Measurements from ENCODE around the gene COX4I1.
A peak's percentile ranks its signal among the peaks of the same experiment; 100 is the strongest.

Gene COX4I1

DNA sequence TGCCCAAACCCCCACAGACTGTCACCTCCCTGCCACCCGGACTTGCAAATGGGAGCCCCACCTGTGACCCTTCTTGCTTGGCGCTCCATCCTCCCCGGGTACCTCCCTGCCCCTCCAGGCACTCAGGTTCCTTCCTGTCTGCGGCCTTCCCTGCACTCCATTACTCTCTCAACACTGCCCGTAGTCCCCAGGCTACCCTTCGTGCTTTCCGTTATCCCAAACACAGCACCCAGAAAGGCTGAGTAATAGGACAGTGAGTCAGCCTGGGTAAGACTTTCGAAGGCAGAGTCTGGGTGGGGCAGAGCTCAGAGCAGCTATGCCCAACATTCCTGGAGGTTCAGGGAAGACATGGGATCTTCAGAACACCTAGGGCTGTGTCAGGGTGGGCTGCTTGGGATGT lies 32.0 kb upstream of the COX4I1 start:
- DNase-seq (ENCODE audit: low read depth) = no peak

DNA sequence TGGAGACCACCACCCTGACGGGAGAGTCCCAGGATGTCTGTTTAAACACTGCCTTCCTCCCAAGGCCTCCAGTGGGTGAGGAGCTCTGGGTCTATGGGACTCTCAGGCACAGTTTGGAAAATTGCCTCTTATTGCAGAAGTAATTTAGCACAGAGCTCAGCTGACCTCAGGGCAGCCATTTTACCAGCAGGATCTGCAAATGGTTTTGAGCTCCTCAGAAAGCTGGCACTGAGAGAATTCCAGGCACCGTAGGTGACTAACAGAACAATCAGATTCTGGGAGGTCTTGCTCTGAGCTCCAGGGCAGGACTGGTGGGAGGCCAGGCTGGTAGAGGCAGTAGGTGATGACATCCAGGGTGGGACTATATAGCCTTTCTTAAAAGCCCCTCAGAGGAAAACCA lies 31.3 kb upstream of the COX4I1 start:
- no peak for DNase-seq (ENCODE audit: low read depth)

DNA sequence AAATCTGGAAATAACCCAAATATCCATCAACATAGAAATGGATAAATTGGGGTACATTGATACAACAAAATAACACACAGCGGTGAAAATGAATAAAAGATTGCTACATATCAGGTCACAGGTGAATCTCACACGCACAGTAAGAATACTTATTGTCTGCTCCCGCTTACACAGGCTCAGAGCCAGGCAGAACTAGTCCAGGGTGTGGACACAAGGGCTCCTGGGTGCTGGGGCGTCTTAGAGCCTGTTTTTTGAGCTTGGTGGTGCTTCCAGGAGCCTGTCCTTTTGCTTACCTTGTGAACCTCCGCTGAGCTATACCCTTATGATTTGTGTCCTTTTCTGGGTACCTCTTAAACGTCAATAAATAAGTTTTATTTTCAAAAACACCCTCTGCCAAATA lies 28.8 kb upstream of the COX4I1 start:
- DNase-seq (ENCODE audit: low read depth) = no peak

DNA sequence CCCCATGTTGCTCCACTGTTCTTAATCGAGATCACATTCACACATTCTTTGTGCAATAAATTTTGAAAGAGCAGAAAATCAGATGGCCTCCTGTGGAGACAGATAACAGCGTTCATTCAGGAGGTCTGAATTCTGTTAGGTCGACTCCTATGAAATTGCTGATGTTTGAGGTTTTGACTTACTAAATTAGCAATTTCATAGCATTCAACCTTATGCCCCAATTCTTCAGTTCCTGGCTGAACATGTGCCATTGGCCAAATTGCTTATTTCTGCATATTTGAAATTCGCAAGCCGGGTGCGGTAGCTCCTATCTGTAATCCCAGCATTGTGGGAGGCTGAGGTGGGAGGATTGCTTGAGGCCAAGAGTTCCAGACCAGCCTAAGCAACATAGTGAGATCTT lies 26.5 kb upstream of the COX4I1 start:
- DNase-seq (ENCODE audit: low read depth) = no peak

DNA sequence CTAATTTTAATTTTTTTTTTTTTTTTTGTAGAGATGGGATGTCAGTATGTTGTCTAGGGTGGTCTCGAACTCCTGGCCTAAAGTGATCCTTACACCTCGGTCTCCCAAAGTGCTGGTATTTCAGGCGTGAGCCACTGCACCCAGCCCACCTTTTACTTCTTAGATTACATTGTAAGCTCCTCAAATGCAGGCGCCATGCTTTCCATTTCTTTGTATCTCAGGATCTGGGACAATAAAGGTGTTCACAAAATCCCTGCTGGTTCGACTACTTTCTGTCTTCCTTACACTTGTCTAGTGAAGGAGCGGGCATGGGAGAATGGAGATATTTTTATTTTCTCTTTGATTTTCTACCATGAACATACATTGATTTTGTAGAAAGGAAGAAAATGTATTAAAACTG lies 25.4 kb upstream of the COX4I1 start:
- DNase-seq (ENCODE audit: low read depth) = no peak

DNA sequence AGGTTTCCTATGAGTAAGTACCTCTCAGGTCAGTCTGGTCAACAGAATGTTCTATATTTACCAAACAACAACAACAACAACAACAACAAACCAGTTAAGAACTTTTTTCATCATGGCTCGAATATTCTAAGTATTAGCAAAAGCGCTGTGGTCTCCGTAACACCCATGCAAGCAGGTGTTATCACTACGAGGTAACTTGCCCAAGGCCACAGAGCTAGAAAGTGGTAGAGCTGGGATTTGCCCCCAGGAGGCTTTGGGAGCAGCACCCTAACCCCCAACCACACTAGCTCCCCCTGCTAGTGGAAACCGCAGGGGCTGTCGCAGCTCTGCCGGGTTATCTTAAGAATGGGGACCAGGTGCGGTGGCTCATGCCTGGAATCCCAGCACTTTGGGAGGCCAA lies 24.7 kb upstream of the COX4I1 start:
- no peak for DNase-seq (ENCODE audit: low read depth)

DNA sequence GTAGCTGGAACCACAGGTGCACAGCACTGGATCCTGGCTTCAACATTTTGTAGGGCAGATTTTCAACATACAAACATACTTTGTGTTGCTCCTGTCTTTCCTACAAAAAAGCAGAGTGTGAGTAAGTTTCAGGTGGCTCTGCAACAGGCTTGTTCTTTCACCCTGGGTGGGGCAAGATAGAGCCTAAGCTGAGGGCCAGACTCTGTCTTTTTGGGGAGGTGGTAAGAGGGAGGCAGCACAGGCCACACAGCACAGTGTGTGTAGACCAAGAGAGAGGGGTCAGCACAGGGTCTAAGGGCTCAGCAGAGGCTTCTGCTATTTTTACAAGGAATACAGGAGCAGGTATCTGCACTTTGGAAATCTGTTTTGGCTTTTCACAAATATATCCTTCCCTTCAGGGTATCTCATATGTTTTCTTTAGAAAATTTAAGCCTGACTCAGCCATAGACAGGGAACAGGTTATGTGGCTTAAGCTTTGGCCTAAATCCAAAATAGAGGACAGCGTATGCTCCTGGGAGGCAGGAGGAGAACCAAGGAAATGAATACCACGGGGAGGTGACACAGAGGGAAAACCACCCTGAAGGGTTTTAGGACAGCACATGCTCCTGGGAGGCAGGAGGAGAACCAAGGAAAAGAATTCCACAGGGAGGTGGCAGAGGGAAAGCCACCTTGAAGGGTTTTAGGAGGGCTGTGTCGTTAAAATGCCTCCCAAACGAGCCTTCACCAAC lies 21.7 kb upstream of the COX4I1 start:
- no peak for DNase-seq (ENCODE audit: low read depth)

DNA sequence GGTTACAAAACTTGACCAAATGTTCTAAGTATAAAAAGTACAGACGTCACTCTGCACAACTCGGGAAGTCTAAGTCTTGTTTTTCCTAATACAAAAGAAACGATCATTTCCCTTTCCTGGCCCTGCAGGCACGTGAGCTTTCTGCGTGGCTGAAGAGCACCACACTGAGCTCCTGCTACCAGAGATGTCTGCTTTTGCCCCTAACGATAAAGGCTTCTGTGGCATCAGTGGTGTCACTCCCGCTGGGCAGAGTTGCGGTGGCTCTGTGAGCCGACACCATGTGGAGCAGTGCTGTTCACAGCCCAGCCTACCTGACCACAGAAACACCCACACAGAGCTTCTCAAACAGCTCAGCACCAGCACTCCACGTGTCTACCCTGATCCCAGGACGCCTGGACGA lies 20.6 kb upstream of the COX4I1 start:
- peak; percentile 10 for DNase-seq (ENCODE audit: low read depth)

DNA sequence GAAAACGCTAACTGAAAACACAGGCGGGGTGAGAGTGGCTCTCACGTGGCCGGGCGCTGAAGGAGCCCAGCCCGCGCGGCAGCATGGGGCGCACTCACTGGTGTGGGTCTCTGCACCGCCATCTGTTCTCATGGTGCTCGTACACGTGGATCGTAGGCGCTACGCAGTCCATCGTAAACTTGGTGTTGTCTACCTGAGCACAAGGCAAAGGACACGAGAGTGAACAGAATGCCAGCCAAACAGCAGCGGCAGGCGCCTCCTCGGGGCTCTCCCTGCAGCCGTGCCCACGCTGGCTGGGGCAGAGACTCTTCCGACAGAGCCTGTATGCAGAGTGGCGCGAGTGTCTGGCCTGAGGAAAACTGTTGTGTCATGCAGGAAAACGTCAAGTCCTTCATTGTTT lies 19.2 kb upstream of the COX4I1 start:
- DNase-seq (ENCODE audit: low read depth) = no peak

DNA sequence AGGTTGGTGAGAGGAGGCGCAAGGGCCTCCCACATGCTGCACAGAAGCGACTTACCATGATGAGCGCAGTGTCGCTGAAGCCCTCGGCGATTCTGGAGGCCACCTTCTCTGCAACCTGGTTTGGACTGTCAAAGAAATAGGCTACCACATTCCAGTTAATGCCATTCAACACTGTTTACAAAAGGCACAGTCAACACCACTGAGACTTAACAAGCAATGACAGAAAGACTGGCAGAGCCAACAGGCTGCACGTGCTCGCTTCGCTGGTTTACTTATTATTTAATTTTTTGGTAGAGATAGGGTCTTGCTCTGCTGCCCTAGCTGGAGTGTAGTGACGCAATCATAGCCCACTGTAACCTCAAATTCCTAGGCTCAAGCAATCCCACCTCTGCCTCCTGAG lies 18.3 kb upstream of the COX4I1 start:
- DNase-seq (ENCODE audit: low read depth) = no peak

DNA sequence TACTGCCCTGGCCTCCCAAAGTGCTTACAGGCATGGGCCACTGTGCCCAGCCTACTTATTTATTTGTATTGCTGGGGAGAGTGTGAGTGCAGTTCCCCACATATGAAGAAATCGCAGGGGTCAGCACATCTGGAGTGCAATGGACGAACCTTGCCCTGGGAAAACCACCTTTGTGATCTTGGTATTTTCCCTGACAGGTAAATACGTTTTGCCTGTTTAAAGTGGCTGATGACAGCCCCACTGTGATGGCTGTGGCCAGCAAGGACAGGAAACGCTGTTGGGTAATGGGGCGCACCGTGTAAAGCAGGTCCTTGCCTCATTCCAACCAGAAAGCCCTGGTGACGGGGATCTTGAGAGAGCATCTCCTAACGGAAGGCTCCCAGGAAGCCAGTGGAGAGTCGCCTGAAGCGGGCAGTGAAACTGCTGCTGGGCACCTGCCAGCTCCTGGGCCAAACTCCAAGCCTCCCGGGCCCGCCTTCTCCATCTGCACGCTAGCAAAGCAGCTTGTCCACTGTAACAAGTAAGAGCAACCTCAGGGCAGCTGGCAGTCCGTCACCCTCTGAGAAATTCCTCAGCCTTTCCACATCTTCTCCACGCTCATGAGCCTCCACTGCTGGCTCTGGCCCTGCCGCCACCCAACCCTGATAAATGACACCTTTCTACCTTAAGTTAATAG lies 17.7 kb upstream of the COX4I1 start:
- no peak for DNase-seq (ENCODE audit: low read depth)

DNA sequence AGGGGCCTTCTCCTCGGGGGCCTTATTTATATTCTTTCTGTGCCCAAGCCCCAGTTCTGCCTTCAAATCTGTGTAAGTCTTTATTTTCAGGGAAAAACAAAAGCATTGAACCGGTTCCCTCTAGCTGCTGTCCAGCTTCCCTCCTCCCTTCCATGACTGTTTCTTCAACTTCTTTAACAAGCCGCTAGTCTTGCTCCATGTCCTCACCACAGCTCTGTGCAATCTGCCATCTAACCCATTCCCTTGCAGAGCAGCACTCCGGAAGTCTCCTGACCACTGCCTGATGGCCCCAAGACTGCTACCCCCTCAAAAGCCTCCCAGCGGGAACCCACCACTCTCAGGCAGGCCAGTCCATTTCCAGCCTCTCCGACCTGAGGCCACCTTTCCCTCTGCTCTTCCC lies 17.0 kb upstream of the COX4I1 start:
- DNase-seq (ENCODE audit: low read depth) = no peak

DNA sequence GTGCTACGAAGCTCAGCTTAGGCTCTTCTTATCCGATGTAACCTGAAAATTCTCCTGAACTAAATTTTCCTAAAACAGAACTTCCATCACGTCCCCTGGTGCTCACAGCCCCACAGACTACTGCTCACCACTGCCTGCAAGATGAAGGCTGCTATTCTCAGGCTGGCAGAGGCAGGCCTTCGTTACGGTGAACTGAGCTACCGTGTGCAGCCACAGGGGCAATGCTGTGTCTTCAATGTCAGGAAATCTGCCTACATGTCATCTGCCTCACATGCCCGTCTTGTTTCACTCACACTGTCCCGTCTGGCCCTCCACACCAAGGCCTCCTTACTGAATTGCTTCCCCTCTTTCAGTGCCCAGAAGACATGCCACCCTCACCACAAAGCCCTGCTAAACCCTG lies 16.1 kb upstream of the COX4I1 start:
- DNase-seq (ENCODE audit: low read depth) = no peak

DNA sequence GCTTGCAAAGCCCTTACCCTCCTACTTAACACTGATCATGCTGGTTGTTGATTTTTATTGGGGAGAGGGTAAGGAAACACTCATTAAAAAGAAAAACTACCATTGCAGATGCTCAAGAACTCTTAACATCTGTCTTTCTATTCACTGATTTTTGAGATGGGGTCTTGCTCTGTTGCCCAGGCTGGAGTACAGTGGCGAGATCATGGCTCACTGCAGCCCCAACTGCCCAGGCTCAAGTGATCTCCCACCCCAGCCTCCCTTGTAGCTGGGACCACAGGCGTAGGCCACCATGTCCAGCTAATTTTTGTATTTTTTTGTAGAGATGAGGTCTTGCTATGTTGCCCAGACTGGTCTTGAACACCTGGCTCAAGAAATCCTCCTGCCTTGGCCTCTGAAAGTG lies 14.7 kb upstream of the COX4I1 start:
- DNase-seq (ENCODE audit: low read depth) = no peak

DNA sequence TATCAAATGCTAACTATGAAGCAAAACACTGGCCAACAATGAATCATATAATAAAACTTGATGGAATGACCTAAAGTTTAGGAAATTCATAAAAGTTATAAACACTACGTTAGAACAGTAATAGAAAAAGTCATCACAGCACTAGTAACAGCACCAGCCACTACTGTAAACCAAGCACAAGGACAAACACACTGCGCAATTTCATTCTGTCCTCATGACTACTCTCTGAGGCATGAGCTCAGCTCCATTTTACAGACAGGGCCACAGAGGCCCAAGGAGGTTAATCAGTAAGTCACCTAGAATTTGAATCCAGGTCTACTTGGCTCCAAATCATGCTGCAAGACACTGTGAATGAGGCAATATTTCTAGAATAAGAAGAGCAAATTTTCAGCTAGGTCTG lies 13.6 kb upstream of the COX4I1 start:
- no peak for DNase-seq (ENCODE audit: low read depth)

DNA sequence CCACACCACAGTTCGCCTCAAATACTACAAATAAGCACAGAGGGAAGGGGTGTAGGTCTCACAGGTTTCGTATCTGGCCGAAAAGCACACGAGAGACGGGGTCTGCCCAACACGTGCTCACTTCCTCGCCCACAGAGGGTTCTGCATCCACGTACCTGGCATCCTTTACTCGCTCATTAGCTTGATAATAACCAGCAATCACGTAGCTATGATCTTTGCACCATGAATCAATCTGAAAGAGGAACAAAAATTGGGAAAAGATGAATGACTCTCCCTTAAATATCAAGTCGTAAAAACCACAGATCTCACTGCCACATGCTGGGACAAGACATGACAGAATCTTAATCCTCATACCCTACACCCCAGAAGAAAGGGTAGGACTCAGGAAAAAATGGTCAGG lies 10.7 kb upstream of the COX4I1 start:
- no peak for DNase-seq (ENCODE audit: low read depth)

DNA sequence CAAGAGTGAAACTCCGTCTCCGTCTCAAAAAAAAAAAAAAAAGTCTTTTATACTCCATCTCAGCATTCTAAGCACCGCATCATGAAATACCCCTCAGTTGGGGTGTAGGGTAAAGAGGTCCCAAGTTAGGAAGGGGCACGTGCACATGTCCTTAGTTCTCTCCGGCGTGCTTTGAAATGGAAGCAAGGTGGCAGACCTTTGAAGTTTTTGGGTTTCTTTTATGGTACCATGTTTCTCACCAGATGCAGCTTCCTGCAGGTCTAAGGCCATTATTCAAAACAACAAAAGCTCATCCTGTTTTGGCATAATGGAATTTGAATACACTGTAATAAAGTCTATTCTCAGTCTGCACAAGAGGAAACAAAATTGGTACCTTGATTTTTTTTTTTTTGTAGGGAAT lies 9.7 kb upstream of the COX4I1 start:
- DNase-seq (ENCODE audit: low read depth) = no peak

DNA sequence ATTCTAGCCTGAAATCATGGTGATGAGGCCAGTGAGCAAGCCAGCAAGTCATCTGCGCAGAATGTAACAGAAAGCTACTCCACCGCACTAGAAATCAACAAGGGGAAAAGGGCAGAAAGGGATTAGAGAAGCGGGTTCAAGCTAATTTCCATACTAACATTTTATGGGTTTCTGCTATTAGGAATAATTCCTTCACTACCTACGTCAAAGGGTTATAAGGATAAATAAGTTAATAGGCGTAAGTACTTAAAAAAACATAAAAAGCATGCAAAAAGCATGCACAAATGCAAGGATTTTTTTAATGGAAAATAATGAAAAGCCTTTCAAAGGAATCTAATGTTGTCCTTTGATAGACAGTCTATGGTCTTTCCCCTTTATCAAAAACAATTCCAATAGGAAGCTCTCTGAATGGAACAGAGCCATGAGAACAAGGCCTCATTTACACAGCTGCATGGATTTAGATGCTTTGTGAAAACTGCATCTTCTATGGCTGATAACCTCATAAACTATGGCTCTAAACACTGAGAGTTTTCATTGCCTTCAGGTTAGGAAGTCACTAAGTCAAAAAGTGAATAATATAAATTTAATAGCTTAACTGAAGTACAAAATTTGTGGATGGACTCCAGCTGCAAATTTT lies 5.7 kb upstream of the COX4I1 start:
- no peak for DNase-seq (ENCODE audit: low read depth)

DNA sequence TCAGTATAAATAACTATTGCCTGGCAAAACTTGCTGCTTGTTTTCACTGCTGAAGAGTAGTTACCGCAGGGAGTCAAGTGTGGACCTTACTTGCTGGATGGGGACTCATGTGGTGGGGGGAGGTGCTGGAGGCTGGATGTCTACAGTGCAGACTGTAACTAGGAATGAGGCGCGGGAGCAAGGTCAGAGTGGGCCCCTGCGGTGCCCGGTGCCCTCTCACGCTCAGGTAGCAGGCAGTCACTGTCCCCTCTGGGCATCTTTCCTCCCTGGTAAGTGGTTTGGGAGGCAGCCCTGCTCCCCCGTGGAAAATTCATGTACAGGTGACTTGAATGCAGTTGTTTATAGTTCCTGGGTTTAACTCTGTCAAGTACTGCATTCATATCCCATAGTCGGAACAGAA lies 4.8 kb upstream of the COX4I1 start:
- DNase-seq (ENCODE audit: low read depth) = no peak

DNA sequence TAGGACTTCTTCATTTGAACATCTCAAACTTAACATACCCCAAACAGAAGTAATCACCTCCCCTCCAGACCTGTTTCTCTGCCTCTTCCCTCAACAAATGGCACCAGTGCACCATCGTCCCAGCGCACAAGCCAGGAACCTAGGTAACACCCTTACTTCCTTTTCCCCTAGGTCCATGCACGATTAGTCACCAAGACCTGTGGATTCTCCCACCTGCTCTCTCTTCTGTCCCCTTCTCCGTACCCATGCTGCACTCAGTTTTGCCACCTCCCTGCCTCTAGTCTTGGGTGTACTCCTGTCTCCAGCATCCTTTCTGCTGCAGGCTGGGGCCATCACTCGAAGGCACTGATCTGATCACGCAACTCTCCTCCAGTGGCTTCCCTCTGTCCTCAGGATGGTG lies 3.3 kb upstream of the COX4I1 start:
- no peak for DNase-seq (ENCODE audit: low read depth)

DNA sequence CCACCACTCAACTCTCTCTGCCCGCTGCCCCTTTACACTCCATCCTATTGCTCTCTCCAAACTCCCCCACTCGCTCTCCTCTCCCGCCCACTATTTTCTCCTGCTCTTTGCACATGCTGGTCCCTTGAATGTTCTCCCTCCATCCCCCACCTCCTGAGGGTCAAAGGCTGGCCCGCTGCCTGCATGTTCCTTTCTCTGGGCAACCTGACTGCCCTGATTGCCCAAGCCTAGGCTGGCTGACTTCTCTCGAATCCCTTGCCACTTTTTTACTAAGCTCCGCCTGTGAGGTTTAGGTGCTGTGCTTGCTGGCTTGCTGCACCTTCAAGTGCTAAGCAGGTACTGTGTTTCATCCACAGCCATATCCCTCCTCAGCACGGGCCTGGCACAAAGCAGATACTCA lies 2.9 kb upstream of the COX4I1 start:
- no peak for DNase-seq (ENCODE audit: low read depth)

DNA sequence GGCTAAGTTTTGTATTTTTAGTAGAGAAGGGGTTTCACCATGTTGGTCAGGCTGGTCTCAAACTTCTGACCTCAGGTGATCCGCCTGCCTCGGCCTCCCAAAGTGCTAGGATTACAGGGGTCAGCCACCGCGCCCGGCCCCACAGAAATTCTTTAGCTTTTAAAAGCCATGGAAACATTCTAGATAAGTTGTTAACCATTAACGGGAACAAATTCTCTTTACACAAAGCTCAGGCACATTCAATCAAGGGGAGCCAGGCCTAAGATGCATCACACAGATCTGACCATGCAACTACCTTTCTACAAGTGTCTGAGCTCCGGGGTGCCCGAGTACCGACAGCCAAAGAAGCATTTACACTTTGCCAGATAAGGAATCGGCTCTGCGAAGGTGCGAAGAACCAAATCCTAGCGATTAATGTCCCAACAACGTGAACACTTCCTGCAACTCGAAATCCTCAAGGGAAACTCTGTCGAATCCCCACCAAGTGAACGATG lies 1.2 kb upstream of the COX4I1 start:
- no peak for DNase-seq (ENCODE audit: low read depth)

DNA sequence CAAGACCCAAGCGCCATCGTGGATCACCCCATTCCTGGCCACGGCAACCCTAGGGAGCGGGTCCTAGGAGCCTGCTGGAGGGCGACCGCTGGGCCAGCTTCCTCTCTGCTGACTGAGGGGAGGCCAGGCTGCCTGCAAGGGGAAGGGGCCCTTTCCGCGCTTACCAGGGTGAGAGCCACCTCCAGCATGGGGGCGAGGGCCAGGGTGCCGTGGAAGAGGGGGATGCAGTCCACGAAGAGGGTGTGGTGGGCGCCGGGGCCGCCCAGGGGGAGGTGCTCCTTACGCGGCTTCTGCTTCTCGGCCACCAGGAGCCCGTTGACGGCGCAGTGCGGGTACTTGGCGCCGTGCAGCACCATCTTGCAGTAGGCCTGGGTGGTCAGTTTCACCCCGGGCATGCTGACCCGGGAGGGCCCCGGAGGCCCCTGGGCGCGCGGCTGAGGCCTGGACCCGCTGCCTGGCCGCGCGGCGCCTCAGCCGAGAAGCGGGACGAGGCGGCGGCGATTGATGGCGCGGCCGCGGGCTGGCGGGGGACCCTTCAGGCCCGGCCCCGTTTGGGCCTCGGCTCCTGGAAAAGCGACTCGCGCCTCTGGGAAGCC lies 496 bp upstream of the COX4I1 start:
- DNase-seq (ENCODE audit: low read depth) = no peak
